Caco-2 (cell line): Measurements from ENCODE around the gene NKAP. TPM values are rescaled to one million over a fixed set of nuclear protein-coding genes. Genes with fewer than 3 reads are reported as not detected.
"Not testable (repeated sequence)": the region's sequence is repeated elsewhere in the genome, so short reads cannot be mapped to it uniquely, and the experiment has no call there.

Experiments
- BruUV-seq: library from RNA; stranded (reverse); fragments of 400-500 nt; replicated peaks from 2 replicates; lab custom pipeline; 2021; lab: Mats Ljungman, UMichigan
- CTCF ChIA-PET: fragments of 300-600 bp; sonication (Branson Sonifier 250); formaldehyde crosslinking; loops from one replicate; lab custom pipeline; 2022; ENCODE audit warnings: antibody characterized with exemption; lab: Charles Lee
- POLR2A ChIA-PET: fragments of 300-600 bp; sonication (Branson Sonifier 250); formaldehyde crosslinking; loops from one replicate; lab custom pipeline; 2022; ENCODE audit warnings: antibody characterized with exemption; lab: Charles Lee
- DNase-seq, 2 experiments: peaks; one replicate each; pipeline versions ENCODE4 v3.0.0 to v3.0.0-alpha.2; 2020 to 2022
- H3K27me3 ChIP-seq: replicated peaks from 2 replicates; pipeline ENCODE4 v1.6.0; 2011; ENCODE audit warnings: low read length; ENCODE audit not compliant: control insufficient read depth, insufficient read depth
- H3K36me3 ChIP-seq: 2 replicates; pipeline ENCODE4 v1.5.1; 2011; ENCODE audit warnings: low read length; ENCODE audit not compliant: control insufficient read depth, insufficient read depth
- H3K4me1 ChIP-seq: fragments of 250-450 bp; sonication (Bioruptor Pico); 2 replicates; pipeline ENCODE4 v1.5.1; 2020; ENCODE audit warnings: mild to moderate bottlenecking
- H3K4me3 ChIP-seq: 2 replicates; pipeline ENCODE4 v1.5.1; 2011; ENCODE audit warnings: low read depth, mild to moderate bottlenecking, control low read depth, low read length
- H3K9me3 ChIP-seq: fragments of 250-450 bp; sonication (Bioruptor Pico); 2 replicates; pipeline ENCODE4 v1.5.1; 2020; ENCODE audit warnings: mild to moderate bottlenecking, moderate library complexity
- H3K27ac Mint-ChIP-seq: one replicate; pipeline ENCODE4 v1.8.0; 2022; ENCODE audit warnings: mixed read lengths; ENCODE audit not compliant: unreplicated experiment
- H3K27me3 Mint-ChIP-seq: one replicate; pipeline ENCODE4 v1.8.0; 2022; ENCODE audit warnings: mixed read lengths; ENCODE audit not compliant: insufficient read depth, unreplicated experiment
- H3K36me3 Mint-ChIP-seq: one replicate; pipeline ENCODE4 v1.8.0; 2022; ENCODE audit warnings: mild to moderate bottlenecking, mixed read lengths; ENCODE audit not compliant: insufficient read depth, unreplicated experiment
- H3K4me1 Mint-ChIP-seq: one replicate; pipeline ENCODE4 v1.8.0; 2022; ENCODE audit warnings: low read depth, mixed read lengths; ENCODE audit not compliant: unreplicated experiment
- H3K4me3 Mint-ChIP-seq: one replicate; pipeline ENCODE4 v1.8.0; 2022; ENCODE audit warnings: mild to moderate bottlenecking, moderate library complexity, mixed read lengths; ENCODE audit not compliant: unreplicated experiment
- H3K9me3 Mint-ChIP-seq: one replicate; pipeline ENCODE4 v1.8.0; 2022; ENCODE audit warnings: mixed read lengths; ENCODE audit not compliant: unreplicated experiment
- CTCF ChIP-seq, 2 experiments: fragments of 200-600 bp in 1 of 2; IDR thresholded peaks; 1 replicate in 1 of 2; 2 replicates in 1 of 2; pipeline versions ENCODE4 v1.5.1 to v1.8.0; 2011 to 2022; ENCODE audit warnings: antibody characterized with exemption in 1 of 2, control low read depth in 1 of 2, inconsistent platforms in 1 of 2, low read depth in 1 of 2, low read length in 1 of 2, mild to moderate bottlenecking in 1 of 2, moderate library complexity in 1 of 2; ENCODE audit not compliant: insufficient read depth in 1 of 2, severe bottlenecking in 1 of 2, unreplicated experiment in 1 of 2
- intact Hi-C: fragments of 100-400 bp; cut with micrococcal nuclease; formaldehyde crosslinking; loops from one replicate; pipeline ENCODE4 v1.10.0; 2022; ENCODE audit not compliant: unreplicated experiment
- total RNA-seq: library from RNA; stranded (reverse); gene quantifications from 2 replicates; pipeline ENCODE4 v1.2.3, GENCODE V29; 2022

The NKAP gene
- total RNA-seq, 1 experiment from 2014 or later: 9.5 TPM

- Histone ChIP-seq H3K4me1 (peaks cover 6% of the 10 kb centered on the region; the same call in 1 of the 2 replicates), H3K4me3 (no peak overlapping the region), H3K27me3 (no peaks in the 10 kb centered on the region), H3K36me3 (no peaks in the 10 kb centered on the region), H3K9me3 (no peaks in the 10 kb centered on the region)
- H3K27ac Mint-ChIP-seq: no peak overlapping the region
- DNase-seq: no peak
- peaks cover 16% of the 10 kb centered on the region for H3K4me1 Mint-ChIP-seq
- TF ChIP-seq CTCF (IDR thresholded peaks at IDR 0.05; ENCODE audit: insufficient read depth in 1 of 2, low read depth in 1 of 2, low read length in 1 of 2, severe bottlenecking in 1 of 2, unreplicated experiment in 1 of 2): no peak
- ChIA-PET POLR2A (no interaction called here), CTCF (no interaction called here)
- no peaks in the 10 kb centered on the region for H3K9me3 Mint-ChIP-seq
- intact Hi-C loops: loop anchor here (5.0 kb wide), 1 partner anchor 269 kb away; the partner anchor contains the start of gene ZBTB33
- H3K36me3 Mint-ChIP-seq: no peaks in the 10 kb centered on the region
- BruUV-seq: no TSS peak
- no peaks in the 10 kb centered on the region for H3K27me3 Mint-ChIP-seq
- no peak overlapping the region for H3K4me3 Mint-ChIP-seq
These were observed 39.9 kb upstream of the NKAP start for GRCh38 chrX:119983494-119983893.

GRCh38 chrX:119982145-119982544 lies 38.6 kb upstream of the NKAP start:
- POLR2A ChIA-PET: no interaction called here
- Histone ChIP-seq H3K27me3 (no peaks in the 10 kb centered on the region), H3K9me3 (no peaks in the 10 kb centered on the region), H3K4me3 (no peak overlapping the region), H3K36me3 (no peaks in the 10 kb centered on the region), H3K4me1 (peaks cover 6% of the 10 kb centered on the region; the same call in 1 of the 2 replicates)
- Mint-ChIP-seq H3K4me3 (no peak overlapping the region), H3K36me3 (no peaks in the 10 kb centered on the region), H3K9me3 (no peaks in the 10 kb centered on the region), H3K27me3 (no peaks in the 10 kb centered on the region), H3K4me1 (peaks cover 16% of the 10 kb centered on the region), H3K27ac (no peak overlapping the region)
- intact Hi-C loops: loop anchor here (5.0 kb wide), 1 partner anchor 270 kb away; the partner anchor contains the start of gene ZBTB33
- no peak for TF ChIP-seq CTCF (IDR thresholded peaks at IDR 0.05; ENCODE audit: insufficient read depth in 1 of 2, low read depth in 1 of 2, low read length in 1 of 2, severe bottlenecking in 1 of 2, unreplicated experiment in 1 of 2)
- BruUV-seq: no TSS peak
- CTCF ChIA-PET: interaction anchor here (0.6 kb wide), 1 partner anchor 411 kb away, joined by 3 read pairs; no protein-coding TSS in a partner anchor
- DNase-seq: no peak

- ChIA-PET CTCF (interaction anchor here (0.6 kb wide), 1 partner anchor 410 kb away, joined by 3 read pairs; no protein-coding TSS in a partner anchor), POLR2A (no interaction called here)
- Mint-ChIP-seq H3K4me1 (peaks cover 16% of the 10 kb centered on the region), H3K27me3 (no peaks in the 10 kb centered on the region), H3K36me3 (no peaks in the 10 kb centered on the region), H3K27ac (no peak overlapping the region), H3K9me3 (no peaks in the 10 kb centered on the region), H3K4me3 (no peak overlapping the region)
- Histone ChIP-seq H3K36me3 (no peaks in the 10 kb centered on the region), H3K4me1 (peaks cover 6% of the 10 kb centered on the region; the same call in 1 of the 2 replicates), H3K27me3 (no peaks in the 10 kb centered on the region), H3K9me3 (no peaks in the 10 kb centered on the region), H3K4me3 (no peak overlapping the region)
- intact Hi-C loops: loop anchor here (1.0 to 5.0 kb wide), 2 partner anchors 232 to 271 kb away; partner anchors contain the start of gene ZBTB33
- DNase-seq: peak; percentile 34 to 46
- peak; percentile 38 to 48 for TF ChIP-seq CTCF (IDR thresholded peaks at IDR 0.05; ENCODE audit: insufficient read depth in 1 of 2, low read depth in 1 of 2, low read length in 1 of 2, severe bottlenecking in 1 of 2, unreplicated experiment in 1 of 2)
- BruUV-seq: no TSS peak
These were observed 37.9 kb upstream of the NKAP start for GRCh38 chrX:119981286-119982070.

GRCh38 chrX:119977172-119977571 lies 33.6 kb upstream of the NKAP start:
- H3K4me3 Mint-ChIP-seq, DNase-seq, H3K9me3 ChIP-seq, CTCF ChIA-PET, H3K4me1 ChIP-seq, H3K27me3 ChIP-seq, H3K27ac Mint-ChIP-seq, H3K36me3 ChIP-seq, intact Hi-C loops, H3K4me3 ChIP-seq, H3K36me3 Mint-ChIP-seq, H3K4me1 Mint-ChIP-seq, H3K27me3 Mint-ChIP-seq, H3K9me3 Mint-ChIP-seq, POLR2A ChIA-PET, BruUV-seq: not testable (repeated sequence)
